GM13976 (cell line): Measurements from ENCODE around the gene KANSL1.
"Not testable (repeated sequence)": the region's sequence is repeated elsewhere in the genome, so short reads cannot be mapped to it uniquely, and the experiment has no call there.

Experiments
- DNase-seq: peaks from one replicate; pipeline ENCODE4 v3.0.0; 2012; ENCODE audit warnings: low spot score
- CTCF ChIP-seq: IDR thresholded peaks from 2 replicates; pipeline ENCODE4 v1.5.1; 2012; ENCODE audit warnings: borderline replicate concordance, mild to moderate bottlenecking; ENCODE audit not compliant: insufficient read depth; ENCODE audit errors: extremely low read depth, missing control alignments, control extremely low read depth
- in situ Hi-C: fragments of 300-500 bp; cut with MboI; formaldehyde crosslinking; loops from one replicate; pipeline ENCODE4 v1.12.0; 2022; ENCODE audit warnings: low sequenced_read_pairs, mixed read lengths, inconsistent platforms; ENCODE audit not compliant: unreplicated experiment

Gene KANSL1

GRCh38 chr17:46117850-46118696 is 75.2 kb downstream of the KANSL1 start:
- DNase-seq = no peak
- in situ Hi-C loops = no loop called here
- TF ChIP-seq CTCF = no peak

- in situ Hi-C loops = no loop called here
- no peak for TF ChIP-seq CTCF
- no peak for DNase-seq
These were observed 76.1 kb downstream of the KANSL1 start for GRCh38 chr17:46117117-46117516.

- no peak for DNase-seq
- in situ Hi-C loops = no loop called here
- no peak for TF ChIP-seq CTCF
These were observed 77.5 kb downstream of the KANSL1 start for GRCh38 chr17:46115699-46116098.

GRCh38 chr17:46111236-46111635 is 82.0 kb downstream of the KANSL1 start:
- in situ Hi-C loops = not testable (repeated sequence)

GRCh38 chr17:46110219-46110618 is 83.0 kb downstream of the KANSL1 start:
- no peak for DNase-seq
- TF ChIP-seq CTCF = no peak
- in situ Hi-C loops = no loop called here

More at GRCh38 chr17:46111236-46111635, 82.0 kb downstream of the KANSL1 start:
- not testable (repeated sequence) for DNase-seq

GRCh38 chr17:46109603-46110189 is 83.5 kb downstream of the KANSL1 start:
- TF ChIP-seq CTCF = no peak
- DNase-seq = no peak
- in situ Hi-C loops = no loop called here

GRCh38 chr17:46108550-46109110 is 84.6 kb downstream of the KANSL1 start:
- TF ChIP-seq CTCF = no peak
- no peak for DNase-seq
- in situ Hi-C loops = no loop called here
